Activated naive CD8-positive, alpha-beta T cell (primary cell): ENCODE measurements around the gene SH3TC1.

Source experiments
- H3K27ac Mint-ChIP-seq: one replicate; pipeline ENCODE4 v1.8.0; 2021; ENCODE audit warnings: mixed read lengths
- H3K27me3 Mint-ChIP-seq: one replicate; pipeline ENCODE4 v1.8.0; 2021; ENCODE audit warnings: mixed read lengths
- H3K36me3 Mint-ChIP-seq: one replicate; pipeline ENCODE4 v1.8.0; 2021; ENCODE audit warnings: mixed read lengths
- H3K4me1 Mint-ChIP-seq: one replicate; pipeline ENCODE4 v1.8.0; 2021; ENCODE audit warnings: low read depth, mixed read lengths
- H3K4me3 Mint-ChIP-seq: one replicate; pipeline ENCODE4 v1.8.0; 2021; ENCODE audit warnings: mild to moderate bottlenecking, mixed read lengths
- H3K9me3 Mint-ChIP-seq: one replicate; pipeline ENCODE4 v1.8.0; 2021; ENCODE audit warnings: low read depth, mixed read lengths

SH3TC1 gene

DNA sequence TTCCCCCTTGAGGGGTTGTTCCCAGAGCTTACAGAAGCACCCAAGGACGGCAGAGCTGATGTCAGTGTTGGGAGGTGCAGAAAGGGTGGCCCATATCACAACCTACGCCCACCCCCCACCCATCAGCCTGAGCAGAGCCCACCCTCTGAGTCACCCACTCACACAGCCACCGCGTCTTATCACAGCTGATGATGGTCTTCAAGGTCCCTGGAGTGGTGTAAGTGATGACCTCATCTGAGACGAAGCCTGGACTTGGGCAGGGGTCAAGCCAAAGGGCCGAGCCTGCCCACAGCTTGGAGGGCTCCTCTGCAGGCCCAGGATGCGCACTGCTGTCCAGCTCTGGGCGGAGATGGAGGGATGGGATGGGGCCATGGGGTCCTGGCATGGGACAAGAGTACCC is 67.4 kb downstream of the SH3TC1 start:
- Mint-ChIP-seq H3K27me3 (peaks cover 11% of the 10 kb centered on the region), H3K36me3 (no peaks in the 10 kb centered on the region), H3K4me3 (no peak overlapping the region), H3K9me3 (no peaks in the 10 kb centered on the region), H3K27ac (no peak overlapping the region), H3K4me1 (peaks cover 2% of the 10 kb centered on the region)

DNA sequence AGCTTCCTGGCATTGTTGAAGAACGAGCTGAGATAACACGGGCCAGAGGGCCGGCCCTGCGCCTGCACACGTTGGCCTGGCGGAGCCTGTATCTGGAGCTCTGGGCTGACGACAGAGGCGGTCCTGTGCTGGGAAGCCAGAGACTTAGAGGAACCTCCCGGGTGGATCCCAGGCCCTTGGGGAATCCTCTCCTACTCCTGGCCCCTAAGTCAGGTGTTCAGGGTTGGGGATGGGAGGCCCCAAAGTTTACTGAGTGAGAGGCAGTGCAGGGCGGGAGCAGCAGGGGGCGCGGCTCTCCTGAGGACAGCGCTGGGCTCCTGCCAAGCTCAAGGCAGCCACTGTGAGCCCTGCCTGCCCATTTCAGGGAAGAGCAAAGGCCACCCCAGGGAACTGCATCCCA is 68.0 kb downstream of the SH3TC1 start:
- no peak overlapping the region for H3K27ac Mint-ChIP-seq
- peaks cover 12% of the 10 kb centered on the region for H3K27me3 Mint-ChIP-seq
- no peaks in the 10 kb centered on the region for H3K36me3 Mint-ChIP-seq
- H3K9me3 Mint-ChIP-seq, result no peaks in the 10 kb centered on the region
- no peak overlapping the region for H3K4me3 Mint-ChIP-seq
- H3K4me1 Mint-ChIP-seq, result peaks cover 2% of the 10 kb centered on the region

DNA sequence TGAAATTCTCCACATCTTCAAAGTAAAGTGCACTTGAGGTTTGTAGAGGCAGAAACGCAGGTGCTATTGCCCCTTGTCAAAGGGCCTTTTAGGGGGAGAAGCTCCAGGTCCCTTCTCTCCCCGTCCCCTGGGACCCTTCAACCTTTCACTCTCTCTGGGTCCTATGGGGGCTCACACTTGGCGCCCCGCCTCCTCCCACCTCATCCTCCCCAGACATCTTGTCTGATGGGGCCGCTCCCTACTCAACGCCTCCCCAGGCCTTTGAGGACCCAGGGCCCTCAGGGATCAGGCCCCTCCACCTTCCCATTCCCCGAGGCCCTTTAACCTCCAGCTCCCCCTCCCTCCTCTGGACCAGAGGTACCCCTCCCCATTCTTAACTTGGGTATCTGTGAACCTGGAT is 69.1 kb downstream of the SH3TC1 start:
- H3K27me3 Mint-ChIP-seq, result peaks cover 14% of the 10 kb centered on the region
- H3K9me3 Mint-ChIP-seq, result no peaks in the 10 kb centered on the region
- no peak overlapping the region for H3K4me3 Mint-ChIP-seq
- H3K4me1 Mint-ChIP-seq, result peaks cover 2% of the 10 kb centered on the region
- H3K36me3 Mint-ChIP-seq, result no peaks in the 10 kb centered on the region
- no peak overlapping the region for H3K27ac Mint-ChIP-seq

GRCh38 chr4:8268901-8269534 is 69.9 kb downstream of the SH3TC1 start:
- H3K27ac Mint-ChIP-seq, result no peak overlapping the region
- H3K4me3 Mint-ChIP-seq, result no peak overlapping the region
- no peaks in the 10 kb centered on the region for H3K9me3 Mint-ChIP-seq
- no peaks in the 10 kb centered on the region for H3K36me3 Mint-ChIP-seq
- peaks cover 11% of the 10 kb centered on the region for H3K27me3 Mint-ChIP-seq
- peaks cover 2% of the 10 kb centered on the region for H3K4me1 Mint-ChIP-seq

DNA sequence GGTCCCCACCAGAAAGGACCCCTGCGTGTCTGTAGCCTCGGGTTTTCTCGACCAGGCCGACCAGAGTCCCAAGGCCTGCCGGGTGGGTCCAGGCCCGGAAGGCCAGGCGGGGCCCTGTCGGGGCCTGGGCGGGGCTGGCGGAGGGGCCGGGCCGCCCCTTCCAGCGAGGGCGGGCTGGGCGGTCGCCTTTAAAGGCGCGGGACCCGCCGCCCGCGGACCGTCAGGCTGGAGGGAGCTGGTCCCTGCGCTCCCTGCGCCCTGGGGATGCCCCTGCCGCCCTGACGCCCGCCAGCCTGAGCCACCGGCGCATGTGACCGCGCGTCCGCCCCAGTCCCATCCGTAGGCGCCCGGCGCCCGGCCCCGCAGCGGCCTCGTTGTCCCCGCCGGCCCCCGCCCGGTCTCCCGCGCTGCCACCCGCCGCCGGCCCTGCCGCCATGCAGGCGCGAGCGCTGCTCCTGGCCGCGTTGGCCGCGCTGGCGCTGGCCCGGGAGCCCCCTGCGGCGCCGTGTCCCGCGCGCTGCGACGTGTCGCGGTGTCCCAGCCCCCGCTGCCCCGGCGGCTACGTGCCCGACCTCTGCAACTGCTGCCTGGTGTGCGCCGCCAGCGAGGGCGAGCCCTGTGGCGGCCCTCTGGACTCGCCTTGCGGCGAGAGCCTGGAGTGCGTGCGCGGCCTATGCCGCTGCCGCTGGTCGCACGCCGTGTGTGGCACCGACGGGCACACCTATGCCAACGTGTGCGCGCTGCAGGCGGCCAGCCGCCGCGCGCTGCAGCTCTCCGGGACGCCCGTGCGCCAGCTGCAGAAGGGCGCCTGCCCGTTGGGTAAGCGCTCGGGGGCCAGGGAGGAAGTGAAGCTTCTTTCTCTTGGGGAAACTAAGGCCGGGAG is 70.7 kb downstream of the SH3TC1 start, which contains the start of gene HTRA3:
Gene HTRA3 (plus strand): TSS at position 220 of the 883 bp plus-strand sequence. CDS start 215 bp downstream, at position 435.
- Mint-ChIP-seq H3K27me3 (peaks cover 11% of the 10 kb centered on the region), H3K9me3 (no peaks in the 10 kb centered on the region), H3K36me3 (no peaks in the 10 kb centered on the region), H3K4me1 (peaks cover 2% of the 10 kb centered on the region), H3K27ac (no peak within 1 kb of the TSS), H3K4me3 (no peak within 1 kb of the TSS)

- H3K27ac Mint-ChIP-seq, result no peak overlapping the region
- H3K36me3 Mint-ChIP-seq, result no peaks in the 10 kb centered on the region
- no peaks in the 10 kb centered on the region for H3K9me3 Mint-ChIP-seq
- H3K27me3 Mint-ChIP-seq, result peaks cover 11% of the 10 kb centered on the region
- peaks cover 2% of the 10 kb centered on the region for H3K4me1 Mint-ChIP-seq
- no peak overlapping the region for H3K4me3 Mint-ChIP-seq
Observed at GRCh38 chr4:8270418-8270771, 71.3 kb downstream of the SH3TC1 start.

DNA sequence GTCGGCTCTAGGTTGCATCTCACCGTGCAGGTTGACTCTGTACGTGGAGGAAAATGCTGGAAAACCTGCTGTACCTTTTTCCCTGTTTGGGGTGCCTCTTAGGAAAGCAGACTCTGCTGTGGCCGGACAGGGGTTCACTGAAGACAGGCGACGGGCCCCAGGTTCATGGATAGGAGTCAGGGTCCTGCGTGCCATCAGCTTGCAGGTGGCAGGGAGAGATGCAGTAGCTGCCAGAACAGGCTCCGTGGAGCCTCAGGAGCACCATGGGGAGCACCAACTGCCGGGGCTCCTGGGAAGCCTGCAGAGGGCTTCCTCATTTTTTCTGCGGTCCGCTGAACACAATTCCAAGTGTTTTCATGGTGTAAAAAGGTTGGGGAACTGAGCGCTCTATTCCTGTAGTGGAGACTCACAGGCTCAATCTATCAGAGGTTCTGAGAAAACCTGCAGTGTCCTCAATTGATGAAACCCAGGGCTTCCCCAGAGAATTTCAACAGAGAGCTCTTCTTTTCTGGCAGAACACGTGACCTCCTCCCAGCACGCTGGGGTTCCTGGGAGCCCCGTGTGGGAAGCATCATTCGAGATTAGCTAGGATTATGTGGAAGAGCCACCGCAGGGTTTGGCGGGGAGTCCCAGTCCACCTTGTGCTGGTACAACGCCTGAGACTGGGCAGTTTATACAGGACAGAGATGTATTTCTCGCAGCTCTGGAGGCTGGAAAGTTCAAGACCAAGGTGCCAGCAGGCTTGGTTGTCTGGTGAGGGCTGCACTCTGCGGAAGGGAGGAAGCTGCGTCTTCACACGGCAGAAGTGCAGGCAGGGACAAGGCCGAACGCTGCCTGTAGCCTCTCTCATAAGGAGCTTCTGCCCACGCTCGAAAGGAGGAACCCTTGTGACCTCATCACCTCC is 72.1 kb downstream of the SH3TC1 start:
- peaks cover 2% of the 10 kb centered on the region for H3K4me1 Mint-ChIP-seq
- no peaks in the 10 kb centered on the region for H3K36me3 Mint-ChIP-seq
- H3K27ac Mint-ChIP-seq, result no peak overlapping the region
- H3K9me3 Mint-ChIP-seq, result no peaks in the 10 kb centered on the region
- peaks cover 11% of the 10 kb centered on the region for H3K27me3 Mint-ChIP-seq
- no peak overlapping the region for H3K4me3 Mint-ChIP-seq

DNA sequence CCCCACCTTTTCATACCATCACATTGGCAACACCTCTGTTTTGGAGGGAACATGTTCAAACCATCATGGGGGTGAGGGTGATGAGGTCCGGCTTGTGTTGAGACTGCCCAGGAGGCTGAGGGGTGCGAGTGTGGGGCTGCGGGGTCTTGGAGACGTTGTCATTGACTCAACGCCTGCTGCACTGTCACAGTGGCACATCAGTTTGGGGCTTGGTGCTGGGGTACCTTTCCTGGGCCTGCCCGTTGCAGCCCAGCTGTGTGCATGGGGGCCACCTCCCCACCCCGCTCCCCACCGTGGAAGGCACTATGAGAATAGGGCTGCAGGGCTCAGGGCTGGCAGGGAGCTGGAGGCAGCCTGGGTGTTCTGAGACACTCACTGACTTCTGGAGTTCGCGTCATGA is 72.7 kb downstream of the SH3TC1 start:
- peaks cover 2% of the 10 kb centered on the region for H3K4me1 Mint-ChIP-seq
- H3K9me3 Mint-ChIP-seq, result no peaks in the 10 kb centered on the region
- no peaks in the 10 kb centered on the region for H3K36me3 Mint-ChIP-seq
- H3K27me3 Mint-ChIP-seq, result peaks cover 11% of the 10 kb centered on the region
- no peak overlapping the region for H3K4me3 Mint-ChIP-seq
- no peak overlapping the region for H3K27ac Mint-ChIP-seq

DNA sequence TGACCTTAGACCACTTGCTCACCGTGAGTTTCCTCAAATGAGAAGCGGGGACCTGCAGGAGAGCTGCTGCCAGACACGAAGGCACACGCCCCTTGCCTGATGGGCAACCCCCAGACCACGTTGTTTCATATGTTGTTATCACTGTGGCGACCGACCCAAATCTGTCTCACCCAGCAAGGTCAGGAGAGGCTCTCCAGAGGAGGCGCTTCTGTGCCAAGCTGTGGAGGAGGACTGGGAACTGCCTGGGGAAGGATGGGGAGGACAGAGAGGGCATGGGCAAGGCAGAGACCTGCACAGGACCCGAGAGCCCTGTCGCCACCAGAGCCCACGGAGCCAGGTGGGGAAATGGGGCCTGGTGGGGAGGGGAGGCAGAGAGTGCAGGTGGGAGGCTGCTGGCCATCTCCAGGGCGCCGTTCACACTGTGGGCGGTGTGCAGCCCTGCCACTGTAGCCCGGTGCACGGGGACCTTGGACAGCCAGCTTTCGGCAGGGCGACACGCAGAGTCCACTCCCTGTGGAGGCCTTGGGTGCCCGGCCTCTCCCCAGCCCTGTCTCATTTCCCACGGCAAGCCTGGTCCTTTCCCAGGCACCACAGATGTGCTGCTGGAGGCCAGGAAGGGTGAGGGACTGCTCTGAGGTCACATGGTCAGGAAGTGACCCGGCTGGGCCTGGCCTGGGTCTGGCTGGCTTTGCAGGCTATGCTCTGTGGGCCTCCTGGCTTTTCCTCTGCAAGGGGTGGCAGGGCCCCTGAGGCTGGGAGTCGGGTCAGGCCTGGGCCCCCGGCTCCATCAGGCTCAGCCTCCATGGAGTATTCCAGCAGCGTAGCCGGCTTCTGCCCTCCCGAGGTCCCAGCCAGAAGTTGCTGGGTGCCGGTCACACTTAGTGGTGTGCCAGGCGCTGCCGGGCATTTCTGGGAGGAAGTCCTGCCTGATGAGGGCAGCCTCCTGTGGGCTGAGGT is 73.7 kb downstream of the SH3TC1 start:
- Mint-ChIP-seq H3K9me3 (no peaks in the 10 kb centered on the region), H3K4me1 (peaks cover 2% of the 10 kb centered on the region), H3K36me3 (no peaks in the 10 kb centered on the region), H3K4me3 (no peak overlapping the region), H3K27me3 (peaks cover 11% of the 10 kb centered on the region), H3K27ac (no peak overlapping the region)

- H3K4me1 Mint-ChIP-seq, result peaks cover 2% of the 10 kb centered on the region
- no peaks in the 10 kb centered on the region for H3K36me3 Mint-ChIP-seq
- no peak overlapping the region for H3K4me3 Mint-ChIP-seq
- H3K27me3 Mint-ChIP-seq, result peaks cover 11% of the 10 kb centered on the region
- no peaks in the 10 kb centered on the region for H3K9me3 Mint-ChIP-seq
- no peak overlapping the region for H3K27ac Mint-ChIP-seq
Observed at GRCh38 chr4:8273450-8273849, 74.4 kb downstream of the SH3TC1 start.

DNA sequence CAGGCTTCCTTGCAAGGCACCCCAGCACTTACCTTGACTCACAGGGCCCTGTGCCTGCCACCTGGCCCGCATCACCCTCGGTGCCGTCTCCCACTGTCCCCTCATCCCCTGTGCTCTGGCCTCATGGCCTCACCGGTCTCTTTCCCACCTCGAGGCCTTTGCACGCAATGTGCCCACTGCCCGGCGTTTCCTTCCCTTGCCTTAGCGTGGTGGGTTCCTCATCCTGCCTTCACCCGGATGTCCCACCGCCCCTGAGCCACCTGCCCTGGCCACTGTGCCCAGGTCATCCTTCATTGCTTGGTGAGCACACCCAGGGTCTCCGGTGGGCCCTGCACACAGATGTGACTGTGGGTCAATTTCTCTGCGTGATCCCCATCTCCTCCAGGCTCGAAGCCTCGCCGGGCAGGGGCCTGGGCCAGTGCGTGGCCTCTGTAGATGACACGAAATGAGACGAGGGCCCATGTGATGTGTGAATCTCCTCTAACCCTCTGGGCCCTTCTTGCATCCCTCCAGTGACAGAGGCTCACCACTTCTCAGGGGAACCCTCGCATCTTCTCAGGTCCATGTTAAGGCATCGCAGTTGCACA is 75.1 kb downstream of the SH3TC1 start:
- no peaks in the 10 kb centered on the region for H3K9me3 Mint-ChIP-seq
- no peak overlapping the region for H3K27ac Mint-ChIP-seq
- H3K4me3 Mint-ChIP-seq, result no peak overlapping the region
- no peaks in the 10 kb centered on the region for H3K36me3 Mint-ChIP-seq
- peaks cover 7% of the 10 kb centered on the region for H3K27me3 Mint-ChIP-seq
- peaks cover 2% of the 10 kb centered on the region for H3K4me1 Mint-ChIP-seq

DNA sequence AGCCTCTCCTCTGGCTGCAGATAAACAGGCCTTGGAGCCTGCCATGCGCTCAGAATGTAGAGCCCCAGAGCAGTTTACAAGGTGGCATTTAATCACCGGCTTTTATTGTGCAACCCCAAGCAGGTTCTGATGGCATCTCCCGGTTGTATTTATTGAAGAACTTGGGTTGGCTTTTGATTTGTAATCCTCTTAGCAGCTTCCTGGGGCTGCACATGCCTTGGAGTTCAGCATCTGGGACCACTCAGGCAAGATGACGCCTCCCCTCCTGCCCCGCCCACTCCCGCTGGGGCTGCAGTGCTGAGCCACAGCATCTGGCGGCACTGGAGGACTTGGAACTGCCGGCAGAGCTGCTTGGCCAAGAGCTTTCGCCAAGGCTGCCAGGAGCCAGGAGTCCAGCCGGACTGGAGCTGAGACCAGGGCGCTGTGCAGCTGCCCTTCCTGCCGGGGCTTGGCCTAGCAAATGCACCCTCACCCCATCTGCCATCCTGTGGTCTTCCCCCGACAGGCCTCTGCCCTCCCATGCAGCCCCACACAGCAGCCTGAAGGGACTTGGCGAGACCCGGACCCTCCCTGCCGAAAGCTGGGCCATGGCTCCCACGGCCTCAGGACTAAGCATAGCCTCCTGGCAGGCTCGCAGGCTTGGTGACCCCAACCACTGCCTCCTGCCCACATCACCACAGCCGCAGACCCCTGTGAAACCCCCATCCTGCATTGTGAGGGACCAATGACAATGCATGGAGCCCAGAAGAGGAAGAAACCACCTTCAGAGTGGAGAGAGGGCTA is 75.9 kb downstream of the SH3TC1 start:
- Mint-ChIP-seq H3K4me3 (no peak overlapping the region), H3K27ac (no peak overlapping the region), H3K9me3 (no peaks in the 10 kb centered on the region), H3K36me3 (no peaks in the 10 kb centered on the region), H3K27me3 (peaks cover 7% of the 10 kb centered on the region), H3K4me1 (peaks cover 1% of the 10 kb centered on the region)

GRCh38 chr4:8275548-8275910 is 76.4 kb downstream of the SH3TC1 start:
- Mint-ChIP-seq H3K4me3 (no peak overlapping the region), H3K9me3 (no peaks in the 10 kb centered on the region), H3K4me1 (peaks cover 1% of the 10 kb centered on the region), H3K27me3 (peaks cover 7% of the 10 kb centered on the region), H3K27ac (no peak overlapping the region), H3K36me3 (no peaks in the 10 kb centered on the region)
